Testis (tissue), 3 donors: ENCODE data around the gene TUT4. TPM values are rescaled to one million over a fixed set of nuclear protein-coding genes. Genes with fewer than 3 reads are reported as not detected.

Experiments used
- DNase-seq: peaks from one replicate; pipeline ENCODE4 v3.0.0-alpha.2; 2019
- H3K27ac ChIP-seq, 2 donors: fragments of 200-600 bp; sonication (generic); one replicate each; pipeline ENCODE4 v1.5.1; 2019
- H3K27me3 ChIP-seq: fragments of 200-600 bp; sonication (generic); one replicate; pipeline ENCODE4 v1.5.1; 2019
- H3K36me3 ChIP-seq: fragments of 200-600 bp; sonication (generic); one replicate; pipeline ENCODE4 v1.5.1; 2017; ENCODE audit warnings: low read depth; ENCODE audit errors: missing control alignments
- H3K4me1 ChIP-seq: fragments of 200-600 bp; sonication (generic); one replicate; pipeline ENCODE4 v1.5.1; 2019
- H3K4me3 ChIP-seq, 2 donors: fragments of 200-600 bp; sonication (generic); one replicate each; pipeline ENCODE4 v1.5.1; 2017 to 2019
- H3K9me3 ChIP-seq: fragments of 200-600 bp; sonication (generic); one replicate; pipeline ENCODE4 v1.5.1; 2017
- CTCF ChIP-seq, 3 experiments: fragments of 450-650 bp in 2 of 3; fragments of 200-600 bp in 1 of 3; sonication (generic) in 1 of 3; IDR thresholded peaks; one replicate each; pipeline ENCODE4 v1.5.1; 2016 to 2019; ENCODE audit warnings: antibody characterized with exemption in 3 of 3, mild to moderate bottlenecking in 2 of 3, moderate library complexity in 1 of 3
- POLR2A ChIP-seq: fragments of 450-650 bp; IDR thresholded peaks from one replicate; pipeline ENCODE4 v1.6.1; 2017; ENCODE audit warnings: antibody characterized with exemption, mild to moderate bottlenecking, moderate library complexity
- WGBS, 2 donors: methylation state at CpG; one replicate each; pipeline ENCODE4 v1.1.5; 2018; 5-methylcytosine and 5-hydroxymethylcytosine counted together
- intact Hi-C: fragments of 100-400 bp; cut with DNase I; formaldehyde crosslinking; loops from one replicate; pipeline ENCODE4 v1.15.1; 2023; ENCODE audit warnings: low total_unique reads
- polyA plus RNA-seq: library from polyadenylated mRNA; stranded (reverse); fragments of 350-450 nt; fragmentation: Illumina TruSeq; extraction: RNeasy Lipid Tissue Mini Kit (QIAGEN cat#74804); gene quantifications from one replicate; pipeline ENCODE4 v1.2.3, GENCODE V29; 2014; ENCODE audit warnings: low read depth, low replicate concordance; ENCODE audit not compliant: insufficient read depth
- total RNA-seq, 2 donors: library from RNA; depleted of rRNA; stranded (reverse); fragments of >200 nt; gene quantifications; one replicate each; pipeline ENCODE4 v1.2.3, GENCODE V29; 2016

The TUT4 gene
- total and polyA plus RNA-seq, 3 donors from 2014 or later, result 63.3 to 146 (median 136) TPM

- no peak overlapping the region for H3K4me3 ChIP-seq
- no peak overlapping the region for H3K27ac ChIP-seq
- no peaks in the 10 kb centered on the region for H3K9me3 ChIP-seq
- intact Hi-C loops, result no loop called here
- no peaks in the 10 kb centered on the region for H3K36me3 ChIP-seq
- no peaks in the 10 kb centered on the region for H3K4me1 ChIP-seq
- TF ChIP-seq CTCF (IDR thresholded peaks at IDR 0.05) (no peak), POLR2A (no peak)
- no peak for DNase-seq
- H3K27me3 ChIP-seq, result no peaks in the 10 kb centered on the region
- WGBS, 2 donors, result 65 to 74% methylated on average over 9 of the region's 9 CpGs
These were observed 129.1 kb downstream of the TUT4 start for GRCh38 chr1:52423771-52424170.

GRCh38 chr1:52423055-52423454 lies 129.8 kb downstream of the TUT4 start:
- whole genome bisulfite sequencing, 2 donors, result 94 to 99% methylated on average over 2 of the region's 2 CpGs
- no peaks in the 10 kb centered on the region for H3K9me3 ChIP-seq
- H3K36me3 ChIP-seq, result no peaks in the 10 kb centered on the region
- DNase-seq, result no peak
- H3K27ac ChIP-seq, result no peak overlapping the region
- TF ChIP-seq CTCF (IDR thresholded peaks at IDR 0.05) (no peak), POLR2A (no peak)
- H3K4me3 ChIP-seq, result no peak overlapping the region
- no peaks in the 10 kb centered on the region for H3K27me3 ChIP-seq
- no peaks in the 10 kb centered on the region for H3K4me1 ChIP-seq
- intact Hi-C loops, result no loop called here

GRCh38 chr1:52420713-52421112 lies 132.2 kb downstream of the TUT4 start:
- H3K4me1 ChIP-seq, result no peaks in the 10 kb centered on the region
- no peak overlapping the region for H3K4me3 ChIP-seq
- intact Hi-C loops, result no loop called here
- WGBS, 2 donors, result 91 to 94% methylated on average over 1 of the region's 1 CpG
- no peaks in the 10 kb centered on the region for H3K9me3 ChIP-seq
- no peak overlapping the region for H3K27ac ChIP-seq
- TF ChIP-seq CTCF (IDR thresholded peaks at IDR 0.05) (no peak), POLR2A (no peak)
- no peak for DNase-seq
- no peaks in the 10 kb centered on the region for H3K27me3 ChIP-seq
- H3K36me3 ChIP-seq, result no peaks in the 10 kb centered on the region

- no peak for DNase-seq
- WGBS, 2 donors, result 82 to 89% methylated on average over 2 of the region's 2 CpGs
- no peak overlapping the region for H3K4me3 ChIP-seq
- intact Hi-C loops, result no loop called here
- no peaks in the 10 kb centered on the region for H3K27me3 ChIP-seq
- H3K27ac ChIP-seq, result no peak overlapping the region
- H3K9me3 ChIP-seq, result no peaks in the 10 kb centered on the region
- no peaks in the 10 kb centered on the region for H3K4me1 ChIP-seq
- no peak for TF ChIP-seq CTCF (IDR thresholded peaks at IDR 0.05)
- TF ChIP-seq POLR2A, result no peak
- H3K36me3 ChIP-seq, result no peaks in the 10 kb centered on the region
These were observed 136.1 kb downstream of the TUT4 start for GRCh38 chr1:52416811-52417210.

GRCh38 chr1:52414942-52415341 lies 137.9 kb downstream of the TUT4 start:
- no peaks in the 10 kb centered on the region for H3K4me1 ChIP-seq
- H3K9me3 ChIP-seq, result no peaks in the 10 kb centered on the region
- H3K36me3 ChIP-seq, result no peaks in the 10 kb centered on the region
- H3K4me3 ChIP-seq, result no peak overlapping the region
- no peaks in the 10 kb centered on the region for H3K27me3 ChIP-seq
- intact Hi-C loops, result no loop called here
- DNase-seq, result no peak
- H3K27ac ChIP-seq, result no peak overlapping the region
- TF ChIP-seq POLR2A (no peak), CTCF (IDR thresholded peaks at IDR 0.05) (no peak)
